GM21360 (cell line): ENCODE data around the gene TMEM134.

Source experiments
- ATAC-seq: cut with Tn5 transposase; IDR thresholded peaks from one replicate; pipeline ENCODE4 v1.9.1; 2021; ENCODE audit warnings: mild to moderate bottlenecking, moderate library complexity; ENCODE audit not compliant: unreplicated experiment

Gene TMEM134

GRCh38 chr11:67423891-67424613 is 45.0 kb downstream of the TMEM134 start:
- no peak for ATAC-seq

- no peak for ATAC-seq
Measured at GRCh38 chr11:67423466-67423865, 45.6 kb downstream of the TMEM134 start.

GRCh38 chr11:67422891-67423290 is 46.2 kb downstream of the TMEM134 start:
- ATAC-seq, result no peak

GRCh38 chr11:67421430-67422031 is 47.5 kb downstream of the TMEM134 start:
- ATAC-seq, result no peak

DNA sequence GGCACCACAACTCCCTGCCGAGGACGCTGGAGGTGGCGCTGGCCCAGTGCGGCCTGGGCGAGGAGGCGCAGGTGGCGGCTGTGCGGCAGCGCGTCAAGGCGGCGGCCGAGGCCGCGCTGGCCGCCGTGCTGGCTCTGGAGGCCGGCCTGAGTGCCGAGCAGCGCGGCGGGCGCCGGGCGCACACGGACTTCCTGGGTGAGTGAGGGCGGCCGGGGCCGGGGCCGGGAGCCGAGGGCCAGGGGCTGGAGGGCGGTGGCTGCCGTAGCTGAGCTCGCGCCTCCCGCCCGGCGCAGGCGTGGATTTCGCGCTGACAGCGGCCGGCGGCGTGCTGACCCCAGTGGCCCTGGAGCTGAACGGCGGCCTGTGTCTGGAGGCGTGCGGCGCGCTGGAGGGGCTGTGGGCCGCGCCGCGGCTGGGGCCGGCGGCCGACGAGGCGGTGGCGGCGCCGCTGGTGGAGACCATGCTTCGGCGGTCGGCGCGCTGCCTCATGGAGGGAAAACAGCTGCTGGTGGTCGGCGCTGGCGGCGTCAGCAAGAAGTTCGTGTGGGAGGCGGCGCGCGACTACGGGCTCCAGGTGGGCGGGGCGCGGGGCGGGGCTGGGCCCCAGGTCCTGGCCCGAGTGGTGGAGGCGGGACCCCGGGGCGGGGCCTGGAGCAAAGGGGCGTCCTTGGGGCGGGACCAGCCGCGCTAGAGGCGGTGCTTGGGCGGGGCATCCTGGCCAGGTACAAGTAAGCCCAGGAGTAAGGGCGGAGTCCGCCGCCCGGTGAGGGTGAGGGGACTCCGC is 48.2 kb downstream of the TMEM134 start:
- ATAC-seq, result peak; percentile 73

GRCh38 chr11:67420147-67420645 is 48.9 kb downstream of the TMEM134 start:
- no peak for ATAC-seq

DNA sequence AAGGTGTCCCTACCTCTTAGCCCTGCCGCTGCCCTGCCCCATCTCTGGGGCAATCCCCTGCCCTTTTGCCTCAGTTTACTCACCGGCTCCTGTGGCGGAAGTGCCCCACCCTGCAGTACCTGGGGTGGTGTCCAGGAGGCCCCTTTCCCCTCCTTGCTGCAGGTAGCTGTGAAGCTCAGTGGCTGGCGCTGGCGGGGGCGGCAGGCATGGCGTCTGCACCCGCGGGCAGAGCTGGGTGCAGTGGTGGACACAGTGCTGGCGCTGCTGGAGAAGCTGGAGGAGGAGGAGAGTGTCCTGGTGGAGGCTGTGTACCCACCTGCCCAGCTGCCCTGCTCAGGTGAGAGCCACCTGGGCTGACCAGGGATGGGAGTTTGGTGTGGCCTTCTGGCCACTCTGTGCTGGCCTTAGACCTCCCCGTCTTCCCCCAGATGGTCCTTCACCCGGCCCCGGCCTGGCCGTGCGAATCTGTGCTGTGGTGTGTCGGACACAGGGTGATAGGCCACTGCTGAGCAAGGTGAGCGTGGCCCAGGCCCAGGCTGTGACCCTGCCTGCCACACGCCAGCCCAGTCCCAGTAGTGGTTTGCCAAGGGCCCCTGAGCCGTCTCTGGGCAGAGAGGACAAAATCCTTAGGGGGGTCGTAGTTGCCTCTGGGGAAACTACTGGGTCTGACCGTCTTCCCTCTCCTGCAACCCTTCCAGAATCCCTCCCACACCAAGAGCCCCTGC is 49.6 kb downstream of the TMEM134 start:
- no peak for ATAC-seq

DNA sequence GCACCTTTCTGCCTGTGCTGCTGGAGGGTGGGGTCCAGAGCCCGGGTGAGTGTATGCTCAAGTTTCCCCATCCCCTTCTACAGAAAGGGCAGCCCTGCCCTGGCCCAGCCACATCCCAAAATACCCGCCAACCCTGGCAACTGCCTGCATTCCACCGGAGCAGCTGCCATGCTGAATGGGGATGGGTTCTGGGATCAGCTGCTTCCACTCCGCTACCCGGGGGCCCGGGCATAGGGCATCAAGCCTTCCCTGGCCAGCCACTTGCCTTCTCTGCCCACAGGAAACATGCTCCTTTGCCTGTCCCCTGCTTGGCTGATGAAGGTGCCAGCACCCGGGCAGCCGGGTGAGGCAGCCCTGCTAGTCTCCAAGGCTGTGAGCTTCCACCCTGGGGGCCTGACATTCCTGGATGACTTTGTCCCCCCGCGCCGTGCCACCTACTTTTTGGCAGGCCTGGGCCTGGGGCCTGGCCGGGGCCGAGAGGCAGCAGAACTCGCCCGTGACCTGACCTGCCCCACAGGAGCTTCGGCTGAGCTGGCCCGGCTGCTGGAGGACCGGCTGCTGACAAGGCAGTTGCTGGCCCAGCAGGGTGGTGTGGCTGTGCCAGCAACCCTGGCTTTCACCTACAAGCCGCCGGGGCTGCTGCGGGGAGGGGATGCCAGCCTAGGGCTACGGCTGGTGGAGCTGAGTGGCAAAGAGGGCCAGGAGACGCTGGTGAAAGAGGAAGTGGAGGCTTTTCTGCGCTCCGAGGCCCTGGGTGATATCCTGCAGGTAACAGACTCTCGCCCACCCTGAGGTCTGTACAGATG is 50.4 kb downstream of the TMEM134 start:
- no peak for ATAC-seq

- no peak for ATAC-seq
Measured at GRCh38 chr11:67417425-67417824, 51.6 kb downstream of the TMEM134 start.

GRCh38 chr11:67416416-67417335 is 52.4 kb downstream of the TMEM134 start:
- ATAC-seq, result no peak

DNA sequence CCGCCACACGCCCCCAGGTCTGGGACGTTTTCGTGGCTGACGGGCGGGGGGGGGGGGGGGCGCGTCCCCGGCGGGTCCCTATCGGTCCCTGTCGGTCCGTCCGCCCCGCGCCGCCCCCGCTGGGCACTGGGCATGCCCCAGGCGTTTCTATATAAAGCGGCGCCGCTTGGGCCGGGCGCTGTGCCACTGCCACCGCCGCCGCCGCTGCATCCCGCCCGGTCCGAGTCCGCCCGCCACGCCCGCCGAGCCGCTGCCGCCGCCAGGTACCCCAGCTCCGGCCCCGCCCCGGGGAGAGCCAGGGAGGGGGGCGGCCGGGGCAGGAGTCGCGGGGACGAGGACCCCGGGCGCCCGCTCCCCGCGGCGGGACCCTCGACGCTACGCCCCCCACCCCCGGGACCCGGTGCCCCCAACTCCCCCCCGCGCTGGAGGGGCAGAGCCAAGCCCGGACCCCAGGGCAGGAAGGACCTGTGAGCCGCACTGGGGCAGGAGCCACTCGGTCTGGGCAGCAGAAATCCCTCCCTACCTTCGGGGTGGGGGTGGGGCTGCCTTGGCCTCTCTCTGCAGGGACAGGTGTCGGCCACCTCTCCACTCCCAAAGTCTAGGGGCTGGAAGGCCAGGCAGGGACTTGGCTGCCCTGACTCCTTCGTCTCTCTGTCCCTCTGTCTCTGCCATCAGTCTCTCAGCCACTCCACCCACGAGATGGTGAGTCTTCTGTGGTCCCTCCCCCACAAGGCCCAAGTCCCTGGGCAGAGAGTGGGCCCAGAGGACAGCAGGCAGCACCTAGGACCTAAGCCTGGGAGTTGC is 53.3 kb downstream of the TMEM134 start, which contains the start of gene CARNS1:
TSS of gene CARNS1 (plus strand) at position 178 of the 804 bp plus-strand sequence. CDS start at position 700, 522 bp downstream.
- ATAC-seq, result no peak

- no peak for ATAC-seq
Measured at GRCh38 chr11:67413266-67413849, 55.7 kb downstream of the TMEM134 start.

GRCh38 chr11:67412495-67413179 is 56.4 kb downstream of the TMEM134 start:
- no peak for ATAC-seq

DNA sequence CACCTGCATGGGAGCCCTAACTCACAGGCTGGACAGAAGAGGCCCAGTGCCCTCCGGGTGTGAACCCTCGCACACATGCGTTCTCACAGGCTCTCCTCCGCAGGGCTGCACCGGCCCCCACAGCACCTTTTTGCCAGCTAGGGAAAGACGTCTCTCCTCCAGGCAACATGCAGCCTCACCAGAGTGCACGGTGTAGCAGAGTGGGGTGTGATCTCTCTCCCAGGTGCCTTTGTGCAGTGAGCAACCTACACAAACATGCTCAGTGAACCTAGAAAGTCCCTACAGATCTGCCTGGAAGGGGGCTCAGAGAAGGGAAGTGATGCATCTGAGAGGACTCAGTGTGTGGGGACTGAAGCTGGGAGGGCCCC is 57.3 kb downstream of the TMEM134 start:
- no peak for ATAC-seq
